GM18909 (cell line): Measurements from ENCODE around the gene KCNH8.

ENCODE experiments used
- ATAC-seq: cut with Tn5 transposase; IDR thresholded peaks from one replicate; pipeline ENCODE4 v1.9.1; 2021; ENCODE audit warnings: mild to moderate bottlenecking; ENCODE audit not compliant: unreplicated experiment, poor library complexity

KCNH8 gene

DNA sequence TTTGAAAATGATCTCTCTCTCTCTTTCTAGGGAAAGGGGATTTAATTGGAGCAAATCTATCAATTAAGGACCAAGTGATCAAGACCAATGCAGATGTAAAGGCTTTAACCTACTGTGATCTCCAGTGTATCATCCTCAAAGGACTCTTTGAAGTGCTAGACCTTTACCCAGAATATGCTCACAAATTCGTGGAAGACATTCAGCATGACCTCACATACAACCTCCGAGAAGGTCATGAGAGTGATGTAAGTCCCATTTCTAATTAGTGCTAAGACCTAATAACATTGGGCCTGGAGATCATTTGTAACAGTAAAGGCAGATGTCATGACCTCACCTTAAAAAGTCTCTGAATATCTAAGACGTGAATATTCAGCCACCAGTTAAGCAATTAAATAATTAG lies 308.4 kb downstream of the KCNH8 start:
- ATAC-seq = no peak

DNA sequence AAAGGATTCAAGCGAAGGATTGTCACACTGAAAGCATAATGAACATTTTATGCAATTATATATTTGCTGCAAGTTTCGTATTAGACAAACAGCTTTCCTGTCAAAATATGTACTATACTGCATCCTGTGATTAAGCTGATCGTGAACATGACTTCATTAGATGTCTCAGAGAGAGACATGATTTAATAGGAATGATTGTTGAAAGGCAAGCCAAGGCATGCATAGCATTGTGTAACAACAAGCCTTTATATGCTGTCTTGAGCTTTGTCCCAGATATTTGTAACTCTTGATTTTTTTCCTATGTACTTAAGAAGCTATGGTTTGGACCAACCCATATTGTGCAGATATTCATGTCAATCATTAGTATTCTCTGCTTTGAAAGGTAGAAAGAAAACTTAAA lies 309.1 kb downstream of the KCNH8 start:
- no peak for ATAC-seq

GRCh38 chr3:19467761-19468160 lies 319.5 kb downstream of the KCNH8 start:
- no peak for ATAC-seq

- ATAC-seq = no peak
Observed at GRCh38 chr3:19471138-19471537, 322.8 kb downstream of the KCNH8 start.

DNA sequence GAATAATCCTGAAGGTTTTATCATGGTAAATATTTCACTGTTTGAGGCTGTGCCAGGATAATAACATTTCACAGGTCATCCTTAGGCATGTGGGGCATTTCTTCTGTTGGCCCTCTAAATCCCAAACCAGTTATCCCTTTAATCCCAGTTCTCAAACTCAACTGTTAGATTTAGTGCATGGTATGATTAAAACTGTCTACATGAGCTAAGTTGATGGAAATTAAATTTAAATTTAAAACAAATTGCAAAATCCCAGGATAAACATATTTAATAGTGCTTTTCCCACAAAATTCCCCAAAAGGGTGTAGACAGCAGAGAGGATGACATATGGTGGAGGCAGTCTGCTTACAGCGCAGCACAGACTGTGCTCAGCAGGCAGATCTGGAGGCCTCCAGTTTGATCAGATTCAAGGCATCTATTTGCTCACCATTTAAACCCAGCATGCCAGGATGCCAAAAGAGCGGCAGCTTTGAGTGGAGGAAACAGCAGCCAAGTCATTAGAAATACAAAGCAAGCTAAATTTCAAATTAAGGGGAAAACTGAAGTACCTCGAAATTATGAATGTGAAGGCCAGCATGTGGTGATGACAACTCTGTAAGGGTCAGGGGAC lies 325.8 kb downstream of the KCNH8 start:
- ATAC-seq = no peak

DNA sequence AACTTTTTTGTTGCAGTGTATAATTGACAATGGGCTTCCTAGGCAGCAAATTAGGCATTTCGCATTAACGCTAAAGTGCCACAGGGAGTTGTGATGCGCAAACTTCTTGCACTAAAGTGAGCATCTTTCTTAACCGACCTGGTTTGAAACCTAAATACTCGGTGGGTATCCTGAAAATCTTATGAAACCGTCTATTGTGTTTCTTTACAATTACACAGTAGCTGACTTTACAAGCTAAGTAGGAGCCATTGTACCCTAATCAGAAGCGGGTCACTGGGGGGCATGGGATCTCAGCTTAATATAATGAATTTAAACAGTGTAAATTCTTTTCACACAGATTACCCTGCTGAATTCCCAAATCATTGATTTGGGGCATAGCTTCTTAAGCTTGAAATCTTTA lies 328.0 kb downstream of the KCNH8 start:
- no peak for ATAC-seq

DNA sequence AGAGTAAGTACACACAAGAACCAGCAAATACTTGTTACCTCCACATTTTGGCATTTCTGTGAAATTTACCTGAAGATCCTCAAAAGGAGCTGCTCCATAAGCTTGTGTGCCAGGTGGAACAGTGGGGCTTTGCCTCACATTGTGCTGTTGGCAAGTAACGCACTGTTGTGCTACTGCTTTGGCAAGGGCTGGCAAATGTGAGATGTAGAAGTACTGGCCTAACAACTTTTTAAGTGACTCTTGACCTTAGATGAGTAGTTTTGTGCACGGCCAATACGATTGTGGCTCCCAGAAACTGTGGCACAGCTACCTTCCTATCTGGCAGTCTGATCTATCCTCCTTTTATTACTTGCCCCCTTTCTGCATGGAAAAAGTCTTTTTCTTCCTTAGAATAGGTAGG lies 337.0 kb downstream of the KCNH8 start:
- no peak for ATAC-seq

GRCh38 chr3:19487386-19487785 lies 339.1 kb downstream of the KCNH8 start:
- ATAC-seq = no peak

GRCh38 chr3:19488939-19489338 lies 340.6 kb downstream of the KCNH8 start:
- no peak for ATAC-seq

- ATAC-seq = no peak
Observed at GRCh38 chr3:19489936-19490335, 341.6 kb downstream of the KCNH8 start.

DNA sequence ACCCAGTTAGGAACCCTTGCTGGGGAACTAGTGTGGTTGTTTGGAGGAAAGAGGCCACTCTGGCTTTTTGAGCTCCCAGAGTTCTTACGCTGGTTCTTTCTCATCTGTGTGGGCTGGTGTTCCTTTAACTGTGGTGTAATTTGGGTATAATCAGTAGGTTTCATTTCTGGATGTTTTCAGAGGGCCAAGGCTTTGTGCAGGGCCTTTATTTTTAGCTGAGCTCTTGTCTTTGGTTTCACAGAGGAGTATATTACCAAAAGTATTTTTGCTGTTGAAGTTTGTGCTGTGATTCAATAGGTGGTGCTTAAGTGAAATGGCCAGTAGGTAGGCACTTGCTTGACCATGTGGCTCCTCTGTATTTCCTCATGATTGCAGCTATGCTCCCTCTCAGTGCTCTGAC lies 357.9 kb downstream of the KCNH8 start:
- ATAC-seq = no peak

GRCh38 chr3:19522305-19522704 lies 374.0 kb downstream of the KCNH8 start:
- no peak for ATAC-seq

DNA sequence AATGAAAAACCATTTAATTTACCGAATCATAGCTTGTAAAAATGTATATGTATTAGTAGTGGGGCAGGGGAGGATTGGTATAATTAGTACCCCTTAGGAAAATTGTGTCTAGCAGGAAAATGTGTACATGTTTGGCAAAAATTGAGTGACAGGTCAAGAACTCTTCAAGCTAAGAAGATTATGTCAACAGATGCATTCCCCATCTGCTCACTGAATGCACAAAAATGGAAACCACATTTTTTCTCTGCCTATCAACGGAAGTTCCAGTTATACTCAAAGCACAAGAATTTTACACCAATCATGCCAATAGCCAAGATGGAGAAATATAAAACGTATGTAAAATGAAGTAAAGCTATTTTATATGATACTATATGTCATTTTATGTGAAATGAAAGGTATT lies 377.8 kb downstream of the KCNH8 start:
- no peak for ATAC-seq

- no peak for ATAC-seq
Observed at GRCh38 chr3:19527746-19528145, 379.4 kb downstream of the KCNH8 start.

GRCh38 chr3:19531426-19531825 lies 383.1 kb downstream of the KCNH8 start:
- ATAC-seq = no peak

DNA sequence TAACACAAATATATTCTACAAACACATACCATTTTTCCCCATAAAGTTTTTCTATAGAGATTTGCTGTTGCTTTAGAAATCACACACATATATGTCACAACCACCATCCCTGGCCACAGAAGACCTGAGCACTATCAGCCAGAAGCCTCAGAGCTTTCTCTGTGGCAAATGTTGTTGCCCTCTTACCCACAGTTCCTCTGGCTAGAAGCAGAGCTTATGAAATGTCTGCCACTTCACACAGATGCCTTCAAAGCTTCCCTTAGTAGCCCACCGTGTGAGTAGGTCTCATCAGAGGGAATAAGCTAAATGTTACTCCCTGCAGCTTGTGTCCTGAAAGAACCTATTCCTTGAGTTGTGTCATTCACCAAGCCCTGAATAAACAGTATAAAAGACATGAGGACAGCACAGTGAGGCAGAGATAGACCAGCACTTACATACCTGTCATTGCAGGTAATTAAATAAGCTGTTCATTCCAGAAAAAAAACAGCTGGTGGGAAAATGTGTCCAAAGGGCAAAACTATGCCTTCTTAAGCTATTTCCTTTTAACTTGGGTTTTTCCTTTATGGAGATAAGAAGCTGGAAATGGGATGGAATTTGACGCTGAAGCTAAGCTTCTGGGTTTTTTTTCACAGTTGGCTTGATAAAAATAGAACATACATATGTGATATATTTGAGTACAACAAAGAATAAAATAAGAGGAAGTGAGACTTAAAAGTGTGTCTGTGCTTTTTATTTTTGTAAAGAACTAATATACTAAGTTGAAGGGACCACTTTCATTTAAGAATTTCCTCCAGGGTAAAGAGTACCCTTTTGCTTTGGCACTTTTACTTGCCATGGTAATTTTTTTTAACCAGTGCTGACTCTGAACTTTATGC lies 391.4 kb downstream of the KCNH8 start:
- ATAC-seq = peak; percentile 69

DNA sequence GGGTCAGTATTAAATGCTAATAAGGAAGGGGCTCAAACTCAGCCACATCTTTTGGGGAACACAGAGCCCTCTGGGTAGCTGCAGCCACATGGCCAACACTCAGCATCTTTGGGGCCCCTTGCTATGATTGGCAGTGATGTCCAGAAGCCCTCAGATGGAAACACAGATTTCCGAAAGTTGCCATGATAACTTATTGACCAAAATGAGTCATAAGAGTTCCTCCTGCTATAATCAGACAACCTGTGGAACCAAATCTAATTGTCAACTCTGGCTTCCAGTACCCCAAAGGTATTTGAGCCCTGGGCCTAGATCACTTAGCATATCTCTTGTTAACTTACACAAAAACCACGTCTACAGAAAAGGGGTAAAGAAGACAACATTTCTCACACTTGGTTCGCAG lies 392.2 kb downstream of the KCNH8 start:
- peak; percentile 50 for ATAC-seq

DNA sequence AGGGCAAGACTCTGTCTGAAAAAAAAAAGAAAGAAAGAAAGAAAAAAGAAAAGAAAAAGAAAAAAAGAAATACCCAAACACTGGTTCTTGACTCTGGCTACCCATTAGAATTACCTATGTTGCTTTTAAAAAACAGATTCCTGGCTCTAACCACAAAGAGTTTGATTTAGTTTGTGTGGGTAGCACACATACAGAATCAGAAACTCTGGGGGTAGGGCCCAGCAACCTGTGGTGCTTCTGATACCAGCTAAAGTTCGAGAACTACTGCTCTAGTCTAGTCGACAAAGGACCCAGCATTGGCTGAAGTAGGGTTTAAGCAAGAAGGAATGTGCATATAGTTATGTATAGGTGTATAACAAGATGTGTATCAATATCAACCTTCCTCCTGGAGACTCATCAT lies 393.0 kb downstream of the KCNH8 start:
- no peak for ATAC-seq

- peak; percentile 51 for ATAC-seq
Observed at GRCh38 chr3:19543212-19543841, 395.0 kb downstream of the KCNH8 start.

- no peak for ATAC-seq
Observed at GRCh38 chr3:19547665-19548464, 399.6 kb downstream of the KCNH8 start.
